Liver (tissue), 3 donors: ENCODE results near the gene NFIA.

Experiments used
- EGR1 ChIP-seq, 2 donors: IDR thresholded peaks; 2 replicates each; pipeline ENCODE4 v1.6.1; 2016 to 2018; ENCODE audit warnings: antibody characterized with exemption in 2 of 2, low read depth in 2 of 2
- FOXA2 ChIP-seq: IDR thresholded peaks from 2 replicates; pipeline ENCODE4 v1.6.1; 2016; ENCODE audit warnings: antibody characterized with exemption
- GABPA ChIP-seq, 2 donors: IDR thresholded peaks in 1 of 2; conservative IDR thresholded peaks in 1 of 2; 2 replicates each; pipeline ENCODE4 v1.6.1; 2016; ENCODE audit warnings: antibody characterized with exemption in 2 of 2, mild to moderate bottlenecking in 1 of 2, moderate library complexity in 1 of 2
- HNF4A ChIP-seq, 2 donors: conservative IDR thresholded peaks; 2 replicates each; pipeline ENCODE4 v1.6.1; 2016; ENCODE audit warnings: antibody characterized with exemption in 2 of 2, mild to moderate bottlenecking in 2 of 2
- RAD21 ChIP-seq, 2 donors: IDR thresholded peaks; 2 replicates each; pipeline ENCODE4 v1.6.1; 2016; ENCODE audit warnings: antibody characterized with exemption in 2 of 2, mild to moderate bottlenecking in 2 of 2
- SP1 ChIP-seq: IDR thresholded peaks from 2 replicates; pipeline ENCODE4 v1.6.1; 2018; ENCODE audit warnings: antibody characterized with exemption, mild to moderate bottlenecking
- TAF1 ChIP-seq: conservative IDR thresholded peaks from 2 replicates; pipeline ENCODE4 v1.6.1; 2016; ENCODE audit warnings: antibody characterized with exemption, mild to moderate bottlenecking
- YY1 ChIP-seq: IDR thresholded peaks from 2 replicates; pipeline ENCODE4 v1.6.1; 2016; ENCODE audit warnings: antibody characterized with exemption, mild to moderate bottlenecking
- TF ChIP-seq, protein P1 (sequence below): fragments of 150-350 bp; IDR thresholded peaks from 2 replicates; pipeline ENCODE4 v1.5.1; 2017; ENCODE audit warnings: improper control_type of control experiment, low read depth, low read length; ENCODE audit not compliant: missing input control
- TF ChIP-seq, protein P2 (sequence below): IDR thresholded peaks from 2 replicates; pipeline ENCODE4 v1.6.1; 2016; ENCODE audit warnings: antibody characterized with exemption
- TF ChIP-seq, protein P3 (sequence below): IDR thresholded peaks from 2 replicates; pipeline ENCODE4 v1.6.1; 2016; ENCODE audit warnings: antibody characterized with exemption
- TF ChIP-seq, protein P4 (sequence below): IDR thresholded peaks from 2 replicates; pipeline ENCODE4 v1.6.1; 2016; ENCODE audit warnings: antibody characterized with exemption
- donor health status: healthy.
- donor health status: healthy.

DNA sequence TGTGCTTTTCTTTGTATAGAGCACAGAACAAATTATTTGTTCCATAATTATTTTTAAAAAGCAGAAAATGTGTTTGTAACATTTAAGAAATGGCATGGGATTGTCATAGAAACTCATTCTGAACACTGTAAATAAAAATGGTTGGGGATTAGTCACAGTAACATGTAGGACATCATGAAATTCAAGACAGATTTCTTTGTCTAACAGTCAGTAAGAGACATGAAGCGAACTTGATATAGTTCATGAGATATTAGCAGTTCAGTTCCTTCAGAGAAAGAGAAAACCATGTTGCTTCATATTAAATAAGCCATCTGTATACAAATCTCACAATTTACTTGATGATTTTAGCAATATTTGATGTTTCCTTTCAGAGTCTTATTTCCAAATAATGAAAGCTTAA, 19.7 kb downstream of the NFIA start:
- TF ChIP-seq, protein P1, sequence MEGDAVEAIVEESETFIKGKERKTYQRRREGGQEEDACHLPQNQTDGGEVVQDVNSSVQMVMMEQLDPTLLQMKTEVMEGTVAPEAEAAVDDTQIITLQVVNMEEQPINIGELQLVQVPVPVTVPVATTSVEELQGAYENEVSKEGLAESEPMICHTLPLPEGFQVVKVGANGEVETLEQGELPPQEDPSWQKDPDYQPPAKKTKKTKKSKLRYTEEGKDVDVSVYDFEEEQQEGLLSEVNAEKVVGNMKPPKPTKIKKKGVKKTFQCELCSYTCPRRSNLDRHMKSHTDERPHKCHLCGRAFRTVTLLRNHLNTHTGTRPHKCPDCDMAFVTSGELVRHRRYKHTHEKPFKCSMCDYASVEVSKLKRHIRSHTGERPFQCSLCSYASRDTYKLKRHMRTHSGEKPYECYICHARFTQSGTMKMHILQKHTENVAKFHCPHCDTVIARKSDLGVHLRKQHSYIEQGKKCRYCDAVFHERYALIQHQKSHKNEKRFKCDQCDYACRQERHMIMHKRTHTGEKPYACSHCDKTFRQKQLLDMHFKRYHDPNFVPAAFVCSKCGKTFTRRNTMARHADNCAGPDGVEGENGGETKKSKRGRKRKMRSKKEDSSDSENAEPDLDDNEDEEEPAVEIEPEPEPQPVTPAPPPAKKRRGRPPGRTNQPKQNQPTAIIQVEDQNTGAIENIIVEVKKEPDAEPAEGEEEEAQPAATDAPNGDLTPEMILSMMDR = no peak
- TF ChIP-seq, protein P2, sequence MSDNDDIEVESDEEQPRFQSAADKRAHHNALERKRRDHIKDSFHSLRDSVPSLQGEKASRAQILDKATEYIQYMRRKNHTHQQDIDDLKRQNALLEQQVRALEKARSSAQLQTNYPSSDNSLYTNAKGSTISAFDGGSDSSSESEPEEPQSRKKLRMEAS = no peak
- TF ChIP-seq EGR1 (IDR thresholded peaks at IDR 0.05; ENCODE audit: low read depth in 2 of 2) (no peak), FOXA2 (no peak), SP1 (no peak), GABPA (IDR thresholded peaks at IDR 0.05 in 1 of 2, conservative IDR thresholded peaks at IDR 0.05 in 1 of 2) (no peak), TAF1 (no peak), RAD21 (IDR thresholded peaks at IDR 0.05) (no peak), YY1 (no peak), HNF4A (conservative IDR thresholded peaks at IDR 0.05) (no peak)
- TF ChIP-seq, protein P3, sequence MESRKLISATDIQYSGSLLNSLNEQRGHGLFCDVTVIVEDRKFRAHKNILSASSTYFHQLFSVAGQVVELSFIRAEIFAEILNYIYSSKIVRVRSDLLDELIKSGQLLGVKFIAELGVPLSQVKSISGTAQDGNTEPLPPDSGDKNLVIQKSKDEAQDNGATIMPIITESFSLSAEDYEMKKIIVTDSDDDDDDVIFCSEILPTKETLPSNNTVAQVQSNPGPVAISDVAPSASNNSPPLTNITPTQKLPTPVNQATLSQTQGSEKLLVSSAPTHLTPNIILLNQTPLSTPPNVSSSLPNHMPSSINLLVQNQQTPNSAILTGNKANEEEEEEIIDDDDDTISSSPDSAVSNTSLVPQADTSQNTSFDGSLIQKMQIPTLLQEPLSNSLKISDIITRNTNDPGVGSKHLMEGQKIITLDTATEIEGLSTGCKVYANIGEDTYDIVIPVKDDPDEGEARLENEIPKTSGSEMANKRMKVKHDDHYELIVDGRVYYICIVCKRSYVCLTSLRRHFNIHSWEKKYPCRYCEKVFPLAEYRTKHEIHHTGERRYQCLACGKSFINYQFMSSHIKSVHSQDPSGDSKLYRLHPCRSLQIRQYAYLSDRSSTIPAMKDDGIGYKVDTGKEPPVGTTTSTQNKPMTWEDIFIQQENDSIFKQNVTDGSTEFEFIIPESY = no peak
- TF ChIP-seq, protein P4, sequence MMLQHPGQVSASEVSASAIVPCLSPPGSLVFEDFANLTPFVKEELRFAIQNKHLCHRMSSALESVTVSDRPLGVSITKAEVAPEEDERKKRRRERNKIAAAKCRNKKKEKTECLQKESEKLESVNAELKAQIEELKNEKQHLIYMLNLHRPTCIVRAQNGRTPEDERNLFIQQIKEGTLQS = no peak
